Vagina (tissue), 2 donors: ENCODE data around the gene FER1L5.

ENCODE experiments used
- CTCF ChIP-seq, 3 experiments: fragments of 450-650 bp in 2 of 3; fragments of 200-600 bp in 1 of 3; sonication (generic) in 1 of 3; IDR thresholded peaks; one replicate each; pipeline ENCODE4 v1.5.1; 2017 to 2019; ENCODE audit warnings: antibody characterized with exemption in 3 of 3, mild to moderate bottlenecking in 2 of 3, moderate library complexity in 2 of 3
- POLR2AphosphoS5 ChIP-seq, 2 donors: sonication (generic); formaldehyde crosslinking; IDR thresholded peaks; one replicate each; pipeline ENCODE4 v1.9.0; 2017; ENCODE audit warnings: antibody characterized with exemption in 2 of 2, mild to moderate bottlenecking in 2 of 2, low read depth in 1 of 2; ENCODE audit not compliant: insufficient read depth in 1 of 2

- no peak for TF ChIP-seq CTCF (IDR thresholded peaks at IDR 0.05)
- TF ChIP-seq POLR2AphosphoS5 (IDR thresholded peaks at IDR 0.05; ENCODE audit: insufficient read depth in 1 of 2, low read depth in 1 of 2), result no peak
Measured at GRCh38 chr2:96710985-96711384, 68.4 kb downstream of the FER1L5 start.
